ENCODE measurements around the gene C6orf89.

GRCh38 chr6:36862164-36862847, 23.4 kb upstream of the C6orf89 start:
- TF ChIP-seq, protein P1, sequence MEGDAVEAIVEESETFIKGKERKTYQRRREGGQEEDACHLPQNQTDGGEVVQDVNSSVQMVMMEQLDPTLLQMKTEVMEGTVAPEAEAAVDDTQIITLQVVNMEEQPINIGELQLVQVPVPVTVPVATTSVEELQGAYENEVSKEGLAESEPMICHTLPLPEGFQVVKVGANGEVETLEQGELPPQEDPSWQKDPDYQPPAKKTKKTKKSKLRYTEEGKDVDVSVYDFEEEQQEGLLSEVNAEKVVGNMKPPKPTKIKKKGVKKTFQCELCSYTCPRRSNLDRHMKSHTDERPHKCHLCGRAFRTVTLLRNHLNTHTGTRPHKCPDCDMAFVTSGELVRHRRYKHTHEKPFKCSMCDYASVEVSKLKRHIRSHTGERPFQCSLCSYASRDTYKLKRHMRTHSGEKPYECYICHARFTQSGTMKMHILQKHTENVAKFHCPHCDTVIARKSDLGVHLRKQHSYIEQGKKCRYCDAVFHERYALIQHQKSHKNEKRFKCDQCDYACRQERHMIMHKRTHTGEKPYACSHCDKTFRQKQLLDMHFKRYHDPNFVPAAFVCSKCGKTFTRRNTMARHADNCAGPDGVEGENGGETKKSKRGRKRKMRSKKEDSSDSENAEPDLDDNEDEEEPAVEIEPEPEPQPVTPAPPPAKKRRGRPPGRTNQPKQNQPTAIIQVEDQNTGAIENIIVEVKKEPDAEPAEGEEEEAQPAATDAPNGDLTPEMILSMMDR (IDR thresholded peaks at IDR 0.05): no peak
- TF ChIP-seq POLR2A (IDR thresholded peaks at IDR 0.05): no peak

Data from vagina (tissue), 2 donors.